NOMO-1 treated with dmso at 0.1 percent for 144 hours (cell line): ENCODE data around the gene FAM53B.
"Not testable (repeated sequence)": the region's sequence is repeated elsewhere in the genome, so short reads cannot be mapped to it uniquely, and the experiment has no call there.

Experiments used
- DNase-seq: peaks from one replicate; lab custom pipeline; 2025; ENCODE audit not compliant: unreplicated experiment; lab: John Stamatoyannopoulos, UW

FAM53B gene, protein sequence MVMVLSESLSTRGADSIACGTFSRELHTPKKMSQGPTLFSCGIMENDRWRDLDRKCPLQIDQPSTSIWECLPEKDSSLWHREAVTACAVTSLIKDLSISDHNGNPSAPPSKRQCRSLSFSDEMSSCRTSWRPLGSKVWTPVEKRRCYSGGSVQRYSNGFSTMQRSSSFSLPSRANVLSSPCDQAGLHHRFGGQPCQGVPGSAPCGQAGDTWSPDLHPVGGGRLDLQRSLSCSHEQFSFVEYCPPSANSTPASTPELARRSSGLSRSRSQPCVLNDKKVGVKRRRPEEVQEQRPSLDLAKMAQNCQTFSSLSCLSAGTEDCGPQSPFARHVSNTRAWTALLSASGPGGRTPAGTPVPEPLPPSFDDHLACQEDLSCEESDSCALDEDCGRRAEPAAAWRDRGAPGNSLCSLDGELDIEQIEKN

DNA sequence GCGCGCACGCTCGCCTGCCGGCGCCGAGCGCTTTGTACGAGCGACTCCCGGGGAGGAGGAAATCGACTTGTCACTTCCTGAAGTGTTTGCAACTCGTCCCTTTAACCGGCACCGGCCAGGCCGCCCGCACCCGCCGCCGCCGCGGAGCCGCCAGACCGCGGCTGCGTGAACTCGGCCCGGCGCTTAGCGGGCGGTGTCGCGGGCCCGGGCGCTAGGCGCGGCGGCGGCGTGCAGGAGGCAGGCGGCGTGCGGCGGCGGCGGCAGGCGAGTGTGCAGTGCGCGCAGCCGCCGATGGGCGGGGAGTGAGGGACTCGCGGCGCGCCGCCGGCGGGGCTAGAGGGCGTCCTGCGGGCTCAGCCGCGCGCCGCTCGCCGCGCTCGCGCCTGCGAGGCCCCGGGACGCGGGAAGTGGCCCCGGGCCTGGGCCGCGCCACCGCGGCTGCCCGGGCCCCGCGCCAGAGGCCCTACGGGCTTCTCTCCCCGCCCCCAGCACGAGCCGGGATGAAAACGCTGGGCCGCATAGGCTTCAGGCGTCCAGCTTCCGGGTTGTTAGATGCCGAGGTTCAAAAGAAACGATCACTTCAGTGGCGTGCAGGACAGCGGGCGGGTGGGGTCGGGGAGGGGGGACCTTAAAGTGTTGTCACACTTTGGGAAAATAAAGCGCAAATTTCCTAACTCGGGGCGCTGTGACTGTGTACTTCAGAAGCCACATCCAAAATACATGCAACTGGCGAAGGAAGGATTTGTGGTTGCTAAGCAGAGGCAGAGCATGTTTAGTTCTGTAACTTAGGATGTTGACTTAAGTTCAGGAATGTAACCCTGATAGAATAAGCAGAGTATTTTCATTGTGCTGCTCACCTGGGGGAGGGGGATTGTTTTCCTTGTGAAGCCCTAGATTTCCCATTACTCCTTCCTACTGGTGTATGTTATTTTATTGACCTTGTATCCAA lies at the start of gene FAM53B:
Gene FAM53B, minus strand, starts transcription at position 277 of the 949 bp plus-strand sequence. CDS start 37,665 bp downstream, outside the sequence.
- DNase-seq: peak; percentile 64

DNA sequence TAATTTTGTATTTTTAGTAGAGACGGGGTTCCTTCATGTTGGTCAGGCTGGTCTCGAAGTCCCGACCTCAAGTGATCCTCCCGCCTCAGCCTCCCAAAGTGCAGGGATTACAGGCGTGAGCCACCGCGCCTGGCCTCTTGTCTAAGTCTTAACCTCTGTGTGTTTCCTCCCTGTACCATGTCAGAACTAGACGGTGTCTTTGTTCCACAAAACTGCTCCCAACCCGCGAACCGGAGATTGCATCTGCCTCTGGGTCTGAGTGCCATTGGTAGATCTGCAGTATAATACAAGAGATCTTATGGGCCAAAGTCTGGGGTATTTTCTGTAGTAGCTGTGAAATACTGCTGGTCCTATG lies 48.8 kb upstream of the FAM53B start:
- no peak for DNase-seq

DNA sequence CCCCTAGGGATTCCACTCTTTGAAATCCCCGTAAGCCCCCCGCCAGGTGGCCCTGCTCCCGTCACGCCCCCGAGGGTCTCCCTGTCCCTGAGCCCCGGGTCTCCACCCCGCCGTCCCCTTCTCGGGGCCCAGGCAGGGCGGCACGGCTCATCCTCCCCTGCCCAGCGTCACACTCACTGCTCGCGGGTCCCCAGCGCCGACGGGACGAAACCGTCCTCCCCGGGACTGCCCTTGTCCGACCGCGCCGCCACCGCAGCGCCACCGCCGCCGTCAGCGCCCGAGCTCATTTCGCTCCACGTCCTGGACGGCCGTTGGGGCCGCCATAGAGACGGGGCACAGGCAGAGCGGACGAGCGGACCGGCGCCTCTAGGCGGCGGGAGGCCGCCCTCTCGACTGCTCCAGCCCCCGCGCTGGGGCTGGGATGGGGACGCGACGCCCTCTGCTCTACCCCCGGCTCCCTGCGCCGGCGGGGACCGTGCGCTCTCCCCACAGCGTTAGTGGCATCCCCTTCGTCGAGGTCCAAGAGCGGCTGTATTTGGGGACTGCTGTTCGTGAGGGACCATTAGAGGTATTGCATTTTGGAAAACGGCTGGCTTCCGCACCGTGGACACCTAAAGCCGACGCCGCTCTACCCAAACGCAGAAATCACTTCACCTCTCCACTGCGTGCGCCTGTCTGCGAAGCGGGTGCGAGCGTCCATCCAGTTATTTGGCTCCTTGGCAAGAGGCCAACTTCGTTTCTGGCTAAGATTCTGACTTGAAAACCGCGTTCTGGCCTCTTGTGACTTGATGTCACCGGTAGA lies 47.6 kb upstream of the FAM53B start, which contains the start of gene EEF1AKMT2:
Gene EEF1AKMT2, minus strand, starts transcription at position 341 of the 802 bp plus-strand sequence. Its CDS starts 54 bp downstream, at position 287.
- DNase-seq: peak; percentile 81

DNA sequence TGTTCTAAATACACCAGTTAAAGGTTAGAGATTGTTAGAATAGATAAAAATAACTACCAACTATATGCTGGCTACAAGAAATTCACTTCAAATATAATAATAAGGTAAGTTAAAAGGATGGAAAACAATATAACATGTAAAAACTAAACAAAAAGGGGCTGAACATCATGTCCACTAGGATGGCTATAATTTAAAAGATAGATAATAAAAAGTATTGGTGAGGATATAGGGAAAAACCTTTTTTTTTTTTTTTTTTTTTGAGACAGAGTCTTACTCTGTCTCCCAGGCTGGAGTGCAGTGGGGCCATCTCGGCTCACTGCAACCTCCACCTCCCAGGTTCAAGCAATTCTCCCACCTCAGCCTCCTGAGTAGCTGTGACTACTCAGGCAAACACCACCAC lies 38.7 kb upstream of the FAM53B start:
- DNase-seq: not testable (repeated sequence)

DNA sequence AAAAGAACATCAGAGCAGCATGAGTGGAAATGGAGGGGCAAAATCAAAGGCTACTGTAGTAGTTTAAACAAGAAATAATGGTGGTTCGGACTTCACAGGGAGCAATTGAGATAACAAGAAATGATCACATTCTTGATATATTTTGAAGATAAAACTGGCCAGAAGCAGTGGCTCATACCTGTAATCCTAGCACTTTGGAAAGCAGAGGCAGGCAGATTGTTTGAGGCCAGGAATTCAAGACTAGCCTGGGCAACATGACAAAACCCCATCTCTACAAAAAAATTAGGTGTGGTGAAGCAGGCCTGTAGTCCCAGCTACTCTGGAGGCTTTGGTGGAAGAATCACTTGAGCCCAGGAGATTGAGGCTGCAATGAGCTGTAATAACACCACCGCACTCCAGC lies 24.6 kb upstream of the FAM53B start:
- DNase-seq: no peak

DNA sequence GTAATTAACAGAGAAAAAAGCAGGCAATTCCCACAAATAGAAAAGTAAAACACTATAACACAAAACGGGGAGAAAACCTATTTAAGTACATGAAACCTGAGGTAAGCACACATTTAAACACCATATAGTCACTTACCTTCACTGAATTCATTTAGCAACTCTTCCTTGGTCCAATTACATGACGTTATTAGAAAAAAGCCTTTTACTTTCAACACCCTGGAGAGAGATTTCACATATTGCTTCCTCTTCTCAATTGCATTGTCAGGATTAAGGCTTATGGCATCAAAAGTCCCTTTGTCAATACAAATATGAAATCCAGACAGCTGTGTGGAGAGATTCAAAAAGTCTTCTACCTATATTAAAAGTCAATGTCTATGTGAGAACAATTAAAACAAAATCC lies 21.1 kb upstream of the FAM53B start:
- no peak for DNase-seq

DNA sequence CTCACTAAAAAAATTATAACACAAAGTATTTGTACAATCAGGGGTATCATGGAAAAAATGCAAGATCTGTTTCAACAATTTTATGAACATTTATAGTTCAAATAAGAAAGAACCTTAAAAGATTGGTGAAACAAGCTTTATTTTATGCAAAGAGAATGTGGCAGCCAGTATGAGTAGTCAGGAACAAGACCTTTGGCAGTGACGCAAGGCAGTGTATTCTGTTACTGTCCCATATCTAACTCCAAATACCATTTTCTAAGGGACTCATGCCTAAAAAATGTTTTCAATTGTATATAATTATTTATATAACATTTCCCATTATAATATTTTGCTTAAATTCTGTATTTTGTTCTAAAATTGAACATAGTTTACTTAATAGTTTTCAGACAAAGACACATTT lies 19.1 kb upstream of the FAM53B start:
- DNase-seq: no peak

DNA sequence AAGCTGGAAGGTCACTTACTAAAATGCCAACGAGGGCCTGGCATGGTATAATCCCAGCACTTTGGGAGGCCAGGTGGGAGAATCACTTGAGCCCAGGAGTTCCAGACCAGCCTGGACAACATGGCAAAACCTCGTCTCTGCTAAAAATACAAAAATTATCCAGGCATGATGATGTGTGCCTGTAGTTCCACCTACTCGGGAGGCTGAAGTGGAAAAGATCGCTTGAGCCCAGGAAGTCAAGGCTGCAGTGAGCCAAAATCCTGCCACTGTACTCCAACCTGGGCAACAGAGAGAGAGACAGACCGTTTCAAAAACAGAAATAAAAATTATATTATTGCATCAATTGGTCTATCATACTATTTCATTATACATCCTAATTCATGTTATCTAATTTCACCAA lies 18.1 kb upstream of the FAM53B start:
- no peak for DNase-seq

DNA sequence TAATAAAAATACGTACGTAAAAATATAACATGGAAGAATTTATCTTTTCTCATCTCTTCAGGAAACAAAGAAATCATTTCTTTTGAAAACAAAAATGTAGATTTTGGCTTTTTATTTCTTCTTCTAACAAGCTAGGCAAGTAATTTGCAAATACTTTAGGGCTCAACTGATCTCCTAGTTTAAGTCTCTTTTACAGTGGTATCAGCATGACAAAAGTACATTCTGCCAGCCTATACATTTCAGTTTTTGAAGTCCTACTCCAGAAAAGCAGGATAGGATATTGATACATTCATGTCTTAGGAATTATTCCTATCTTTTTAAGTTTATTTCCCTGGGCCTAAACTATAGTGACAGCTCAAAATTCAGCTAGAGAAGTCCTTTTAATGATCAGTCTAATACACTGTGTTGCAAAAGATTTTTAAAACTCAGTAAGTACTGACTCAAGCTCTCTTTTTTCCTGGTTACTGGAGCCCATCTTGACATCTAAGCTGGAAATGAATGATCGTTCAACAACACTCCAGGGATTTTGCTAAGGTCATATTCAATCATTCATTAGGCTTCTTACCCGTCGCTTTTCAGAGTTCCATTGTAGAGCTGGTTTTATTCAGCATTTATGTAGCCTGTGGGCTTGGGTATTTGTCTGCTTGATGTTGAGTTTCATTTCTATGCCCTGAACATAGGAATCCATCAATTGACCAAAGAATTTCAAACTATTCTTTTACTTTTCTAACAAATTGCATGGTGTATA lies 12.2 kb upstream of the FAM53B start:
- no peak for DNase-seq

DNA sequence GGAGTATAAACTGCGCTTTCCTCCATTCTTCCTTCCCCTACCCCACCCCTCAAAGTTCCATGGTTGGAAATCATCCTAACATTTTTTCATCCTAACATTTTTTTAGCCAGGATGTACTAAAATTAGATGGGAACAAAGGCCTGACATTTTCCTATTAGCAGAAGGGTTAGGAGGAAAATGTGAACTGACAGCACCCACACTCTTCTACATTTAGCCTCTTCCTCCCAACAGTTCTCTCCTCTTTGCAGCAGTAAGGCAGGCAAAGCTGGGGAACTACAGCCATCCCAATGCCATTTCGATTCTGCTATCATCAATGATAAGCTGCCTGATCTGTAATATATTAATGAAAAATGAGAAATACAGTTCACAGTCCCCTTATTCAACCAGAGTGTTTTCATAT lies 11.4 kb upstream of the FAM53B start:
- DNase-seq: no peak

DNA sequence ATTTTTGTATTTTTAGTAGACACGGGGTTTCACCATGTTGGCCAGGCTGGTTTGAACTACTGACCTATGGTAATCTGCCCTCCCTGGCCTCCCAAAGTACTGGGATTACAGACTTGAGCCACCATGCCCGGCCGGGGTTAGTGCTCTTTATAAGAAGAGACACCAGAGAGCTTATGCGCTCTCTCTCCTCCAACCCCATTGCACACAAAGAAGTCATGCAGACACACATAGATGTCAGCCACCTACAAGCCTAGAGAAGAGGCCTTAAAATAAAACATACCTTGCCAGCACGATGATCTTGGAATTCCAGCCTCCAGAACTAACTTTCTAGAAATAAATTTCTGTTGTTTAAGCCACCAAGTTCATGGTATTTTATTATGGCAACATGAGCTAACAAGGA lies 10.0 kb upstream of the FAM53B start:
- DNase-seq: no peak

DNA sequence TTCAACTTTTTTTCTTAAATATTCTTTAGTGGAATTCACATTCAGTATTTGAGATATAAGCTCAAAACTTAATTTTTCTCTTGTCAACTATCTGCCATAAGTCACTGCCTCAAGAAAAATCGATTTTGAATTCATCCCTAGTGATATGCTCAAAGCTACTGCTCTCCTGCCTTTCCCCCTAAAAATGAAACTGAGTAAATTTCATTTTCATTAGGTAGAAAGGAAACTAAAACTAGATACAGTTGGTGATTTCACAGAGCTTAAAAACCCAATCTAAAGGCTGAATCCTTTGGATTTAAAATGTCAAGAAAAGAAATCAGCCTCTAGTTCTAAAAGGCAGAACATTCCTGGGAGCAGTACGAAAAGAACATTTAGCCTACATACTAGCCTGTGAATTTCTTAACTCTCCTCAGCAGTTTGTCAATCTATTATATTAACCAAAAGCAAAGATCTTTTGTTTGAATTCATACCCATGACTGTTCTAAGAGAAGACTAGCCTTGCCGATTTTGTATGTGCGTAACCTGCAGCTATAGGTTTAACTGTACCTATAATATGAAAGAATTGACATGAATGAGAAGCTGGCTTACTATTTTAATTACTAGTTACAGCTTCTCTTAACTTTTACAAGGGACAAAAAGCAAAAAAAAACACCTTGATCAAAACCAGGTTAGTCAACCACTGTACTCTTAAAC lies 4.9 kb upstream of the FAM53B start:
- no peak for DNase-seq

DNA sequence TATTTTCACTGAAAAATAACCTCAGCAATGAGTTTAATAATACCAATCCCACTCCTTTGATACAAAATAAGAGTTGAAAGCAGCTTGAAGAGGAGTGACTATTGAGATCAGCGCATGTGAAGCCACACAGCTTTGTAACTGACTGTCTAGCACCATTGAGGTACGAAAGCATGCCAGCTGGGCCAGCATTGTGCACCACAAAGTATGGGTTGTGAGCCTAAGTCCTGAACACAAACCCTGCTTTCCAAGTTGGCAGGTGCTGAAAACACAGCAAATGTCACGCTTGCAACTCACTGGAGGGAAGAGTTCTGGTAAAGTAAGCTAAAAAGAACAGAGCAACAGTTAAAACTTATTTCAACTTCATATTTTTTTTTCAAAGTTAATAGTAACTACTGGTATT lies 4.0 kb upstream of the FAM53B start:
- no peak for DNase-seq

DNA sequence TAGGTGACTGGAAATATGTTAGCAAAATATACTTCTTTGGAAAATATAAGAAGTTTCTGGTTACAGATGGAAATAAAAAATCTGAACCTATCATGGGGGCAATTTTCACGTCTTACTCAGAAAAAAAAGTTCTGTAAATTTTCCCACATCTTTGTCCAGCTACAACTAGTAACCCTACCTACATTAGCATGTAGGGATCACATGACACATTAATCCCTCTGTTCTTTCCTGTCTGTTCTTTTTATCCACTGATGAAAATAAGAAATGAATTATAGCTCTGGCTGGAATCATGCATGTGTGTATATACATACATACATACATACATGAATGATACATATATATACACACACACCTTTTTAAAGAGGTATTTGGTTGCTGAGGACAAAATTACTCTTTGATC lies 3.6 kb upstream of the FAM53B start:
- no peak for DNase-seq

DNA sequence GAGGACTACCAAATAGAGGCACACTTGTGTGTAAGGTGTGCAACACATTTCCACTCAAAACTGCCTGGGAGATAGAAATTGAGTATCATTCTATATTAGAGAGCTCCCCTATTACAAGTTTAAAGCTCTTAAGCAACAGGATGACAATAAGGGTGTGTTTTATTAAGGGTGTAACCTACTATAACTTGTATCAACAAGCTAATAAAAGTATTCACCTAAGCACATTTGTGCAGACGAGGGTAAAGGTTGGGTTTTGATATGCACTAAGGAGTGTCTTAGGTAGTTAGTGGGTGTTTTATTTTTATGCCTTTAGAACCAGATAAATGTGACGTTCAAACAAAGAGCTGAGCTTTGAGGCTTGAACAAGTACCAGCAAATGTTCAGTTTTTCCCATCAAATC lies 2.8 kb upstream of the FAM53B start:
- no peak for DNase-seq

DNA sequence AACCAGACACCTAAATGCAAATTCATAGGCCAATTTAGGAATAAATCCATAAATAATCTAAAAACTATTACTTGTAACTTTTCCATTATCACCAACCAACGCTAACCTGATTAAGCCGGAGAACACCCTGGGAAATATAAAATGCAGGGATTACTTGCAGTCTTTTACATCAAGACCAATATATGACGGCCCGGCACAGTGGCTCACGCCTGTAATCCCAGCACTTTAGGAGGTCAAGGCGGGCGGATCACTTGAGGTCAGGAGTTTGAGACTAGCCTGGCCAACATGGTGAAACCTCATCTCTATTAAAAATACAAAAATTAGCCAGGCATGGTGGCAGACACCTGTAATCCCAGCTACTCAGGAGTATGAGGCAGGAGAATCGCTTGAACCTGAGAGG lies 2.3 kb upstream of the FAM53B start:
- DNase-seq: not testable (repeated sequence)

DNA sequence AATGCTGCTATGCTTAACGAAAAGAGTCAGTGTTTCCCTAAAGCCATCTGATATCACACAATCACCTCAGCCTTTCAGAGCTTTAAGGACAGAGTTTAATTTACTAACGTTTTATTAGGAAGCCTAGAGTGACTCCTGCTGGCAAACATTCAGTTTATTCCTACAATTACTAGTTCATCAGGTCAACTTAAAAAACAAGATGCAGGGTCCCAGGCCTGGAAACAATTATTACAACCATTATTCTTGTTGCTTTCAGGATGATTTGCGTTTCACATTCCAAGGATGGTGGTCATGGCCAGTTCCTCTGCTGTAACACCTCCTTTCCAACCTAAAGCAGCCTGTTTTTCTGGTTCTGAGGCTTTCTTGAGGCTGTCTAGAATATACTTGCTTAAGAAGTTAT lies 1.5 kb upstream of the FAM53B start:
- DNase-seq: peak; percentile 15

DNA sequence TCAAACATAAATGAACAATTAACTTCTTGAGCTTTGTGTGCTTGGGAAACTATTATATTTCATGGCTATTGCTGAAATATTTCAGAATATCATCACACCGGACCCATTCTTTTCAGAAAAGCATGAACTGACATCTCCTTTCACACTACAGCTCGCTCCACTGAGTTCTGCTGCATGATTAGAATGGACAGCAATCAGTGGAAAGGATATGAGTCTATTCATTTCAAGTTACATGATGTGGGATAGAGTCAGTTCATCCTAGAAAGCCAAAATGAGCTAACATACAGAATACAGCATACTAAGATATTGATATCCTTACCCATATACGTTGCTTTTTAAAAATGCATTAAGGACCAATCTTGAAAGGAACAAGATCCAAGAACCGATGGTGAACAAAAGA lies 1.1 kb upstream of the FAM53B start:
- no peak for DNase-seq

DNA sequence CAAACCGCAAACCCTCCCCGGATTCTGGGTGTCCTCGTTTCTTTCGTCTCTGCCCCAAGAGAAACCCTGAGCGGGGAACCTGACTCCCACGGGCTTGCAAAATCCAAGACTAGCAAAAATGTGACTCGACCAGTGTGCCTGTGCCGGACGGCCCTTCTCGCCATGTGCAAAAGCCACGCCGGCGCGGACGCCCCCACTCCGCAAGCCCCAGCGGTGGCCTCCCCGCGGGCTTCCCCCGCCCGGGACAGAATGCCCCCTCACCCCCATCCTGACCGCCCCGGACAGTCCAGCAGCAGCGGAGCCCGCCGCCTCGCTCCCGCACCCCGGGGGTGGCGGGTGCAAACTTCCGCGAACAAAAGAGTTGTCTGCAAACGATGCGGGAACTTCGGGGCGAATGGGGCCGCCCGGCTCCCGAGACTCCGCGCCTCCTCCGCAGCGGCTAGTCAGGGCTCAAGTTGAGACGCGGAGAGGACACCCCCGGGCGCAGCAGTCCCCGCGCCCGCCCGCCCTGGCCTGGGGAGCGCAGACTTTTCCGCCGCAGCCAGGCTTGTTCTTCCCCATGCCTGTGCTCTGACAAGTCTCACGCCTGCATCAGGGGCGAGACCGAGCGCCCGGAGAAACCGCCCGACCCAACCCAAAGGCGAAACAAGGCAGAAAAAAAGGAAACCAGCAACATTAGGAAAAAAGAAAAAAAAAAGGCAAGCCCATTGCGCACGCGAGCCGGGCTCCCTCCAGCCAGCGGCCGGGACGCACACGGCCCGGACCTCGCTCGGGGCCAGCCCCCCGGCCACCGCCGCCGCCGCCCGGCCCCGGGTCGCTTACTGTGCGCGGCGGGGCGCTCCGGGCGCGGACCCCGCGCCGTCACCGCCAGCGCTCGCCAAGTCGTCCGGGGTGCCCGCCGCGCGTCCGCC lies 732 bp downstream of the FAM53B start:
- no peak for DNase-seq
